GM12878 (cell line): ENCODE data around the gene AGO4. TPM values are rescaled to one million over a fixed set of nuclear protein-coding genes. Genes with fewer than 3 reads are reported as not detected.

ENCODE experiments used
- BCL3 ChIP-seq: IDR thresholded peaks from 2 replicates; pipeline ENCODE4 v1.6.1; 2011; ENCODE audit warnings: borderline replicate concordance, low read depth, mild to moderate bottlenecking, moderate library complexity, low read length; ENCODE audit not compliant: insufficient read depth, poor library complexity, severe bottlenecking
- E2F4 ChIP-seq: IDR thresholded peaks from 2 replicates; pipeline ENCODE4 v1.6.1; 2012; ENCODE audit warnings: low read depth, low read length, improper control_type of control experiment
- EP300 ChIP-seq, 2 experiments: fragments of 150-350 bp in 1 of 2; IDR thresholded peaks; 2 replicates each; pipeline ENCODE4 v1.6.1; 2011 to 2012; ENCODE audit warnings: low read depth in 2 of 2, low read length in 2 of 2, borderline replicate concordance in 1 of 2, improper control_type of control experiment in 1 of 2, inconsistent platforms in 1 of 2; ENCODE audit not compliant: control insufficient read depth in 1 of 2
- HDGF ChIP-seq: fragments of 450-650 bp; IDR thresholded peaks from 2 replicates; pipeline ENCODE4 v1.6.1; 2016; ENCODE audit warnings: antibody characterized with exemption
- HSF1 ChIP-seq: fragments of 150-350 bp; IDR thresholded peaks from 2 replicates; pipeline ENCODE4 v1.6.1; 2014; ENCODE audit warnings: mild to moderate bottlenecking, low read depth, low read length
- IKZF1 ChIP-seq: fragments of 450-650 bp; conservative IDR thresholded peaks from 2 replicates; pipeline ENCODE4 v1.6.1; 2017; ENCODE audit warnings: antibody characterized with exemption, mild to moderate bottlenecking
- IRF4 ChIP-seq: IDR thresholded peaks from 2 replicates; pipeline ENCODE4 v1.6.1; 2011; ENCODE audit warnings: low read depth, low read length
- JUND ChIP-seq: IDR thresholded peaks from 2 replicates; pipeline ENCODE4 v1.6.1; 2012; ENCODE audit warnings: low read depth, mild to moderate bottlenecking, low read length, improper control_type of control experiment, moderate library complexity
- MTA3 ChIP-seq: IDR thresholded peaks from 2 replicates; pipeline ENCODE4 v1.6.1; 2012; ENCODE audit warnings: low read length, inconsistent platforms, borderline replicate concordance
- MYC ChIP-seq: IDR thresholded peaks from 2 replicates; pipeline ENCODE4 v1.6.1; 2011; ENCODE audit warnings: mild to moderate bottlenecking, low read length, moderate library complexity, inconsistent platforms; ENCODE audit not compliant: insufficient read depth, insufficient replicate concordance, insufficient read length, severe bottlenecking
- NRF1 ChIP-seq: conservative IDR thresholded peaks from 2 replicates; pipeline ENCODE4 v1.6.1; 2011; ENCODE audit warnings: mild to moderate bottlenecking, low read depth, low read length, improper control_type of control experiment
- PBX3 ChIP-seq: IDR thresholded peaks from 2 replicates; pipeline ENCODE4 v1.6.1; 2011; ENCODE audit warnings: mild to moderate bottlenecking, low read depth, low read length, moderate library complexity; ENCODE audit not compliant: insufficient replicate concordance
- RAD51 ChIP-seq: fragments of 450-650 bp; IDR thresholded peaks from 2 replicates; pipeline ENCODE4 v1.6.1; 2016; ENCODE audit warnings: moderate library complexity, mild to moderate bottlenecking, inconsistent platforms
- RB1 ChIP-seq: fragments of 450-650 bp; formaldehyde crosslinking; IDR thresholded peaks from 2 replicates; pipeline ENCODE4 v1.6.1; 2017; ENCODE audit warnings: mild to moderate bottlenecking, borderline replicate concordance
- RELA ChIP-seq: fragments of 450-650 bp; IDR thresholded peaks from 2 replicates; pipeline ENCODE4 v1.8.0; 2014; ENCODE audit warnings: borderline replicate concordance; ENCODE audit not compliant: partially characterized antibody
- RFX5 ChIP-seq: IDR thresholded peaks from 2 replicates; pipeline ENCODE4 v1.6.1; 2011; ENCODE audit warnings: low read depth, low read length, improper control_type of control experiment
- SMC3 ChIP-seq: IDR thresholded peaks from 2 replicates; pipeline ENCODE4 v1.6.1; 2011; ENCODE audit warnings: low read length, improper control_type of control experiment, borderline replicate concordance
- STAT1 ChIP-seq: fragments of 450-650 bp; conservative IDR thresholded peaks from 2 replicates; pipeline ENCODE4 v1.6.1; 2014; ENCODE audit warnings: antibody characterized with exemption, mild to moderate bottlenecking
- TCF3 ChIP-seq: IDR thresholded peaks from 2 replicates; pipeline ENCODE4 v1.6.1; 2012; ENCODE audit warnings: low read depth, mild to moderate bottlenecking, low read length, borderline replicate concordance; ENCODE audit not compliant: insufficient read depth
- YBX1 ChIP-seq: fragments of 450-650 bp; IDR thresholded peaks from 2 replicates; pipeline ENCODE4 v1.6.1; 2016; ENCODE audit warnings: antibody characterized with exemption
- ZBTB11 ChIP-seq: fragments of 450-650 bp; formaldehyde crosslinking; IDR thresholded peaks from 2 replicates; pipeline ENCODE4 v1.5.0; 2022; ENCODE audit warnings: mild to moderate bottlenecking, missing genetic modification characterization
- polyA plus RNA-seq, 11 experiments: library from polyadenylated mRNA; depleted of rRNA in 4 of 11; unstranded in 6 of 11; stranded (reverse) in 5 of 11; fragments of >200 nt; fragmentation: Nextera tagmentation in 4 of 11; fragmentation: Illumina TruSeq in 1 of 11; extraction: Ambion mirVana in 4 of 11; extraction: Trizol in 1 of 11; gene quantifications; 1 replicate in 1 of 11; 2 replicates in 10 of 11; pipeline versions ENCODE4 v1.2.1 to v1.2.3, GENCODE V29; 2011 to 2016; ENCODE audit warnings: inconsistent platforms in 2 of 11, missing spikeins in 2 of 11, low read depth in 1 of 11
- total RNA-seq, 4 experiments: library from RNA; depleted of rRNA in 3 of 4; stranded (reverse); fragments of >200 nt in 3 of 4; fragmentation: Illumina TruSeq in 1 of 4; extraction: Trizol in 1 of 4; gene quantifications; 2 replicates each; pipeline versions ENCODE4 v1.2.1 to v1.2.3, GENCODE V29; 2013 to 2021

AGO4 gene
- total and polyA plus RNA-seq, 10 of the 15 experiments (the other 5 are each of a cell fraction or from before 2014, with no cell fraction given): 1.2 to 7.9 (median 3.2) TPM

GRCh38 chr1:35882945-35883634, 75.3 kb downstream of the AGO4 start, which contains the start of gene AGO1 (continued):
- TF ChIP-seq RB1 (peak; percentile 95; the same call in 1 of the 2 replicates), BCL3 (no peak), RELA (peak; percentile 89), PBX3 (peak; percentile 7), IKZF1 (peak; percentile 79), HSF1 (no peak), EP300 (IDR thresholded peaks at IDR 0.05; ENCODE audit: borderline replicate concordance in 1 of 2, control insufficient read depth in 1 of 2, low read depth in 2 of 2, low read length in 2 of 2) (no peak), RFX5 (no peak), TCF3 (0 out of 2 replicates have a peak, but pooled peaks have one; percentile 61), YBX1 (no peak), RAD51 (no peak), ZBTB11 (CRISPR knock-in tag) (no peak), IRF4 (no peak), JUND (no peak), HDGF (no peak), MYC (no peak), STAT1 (peak; percentile 87; the same call in 1 of the 2 replicates), SMC3 (peak; percentile 63), MTA3 (no peak), E2F4 (0 out of 2 replicates have a peak, but pooled peaks have one; percentile 39), NRF1 (peak; percentile 77)
